Suprapubic skin (tissue), 3 donors: ENCODE results near the gene RALB.

ENCODE experiments used
- POLR2A ChIP-seq, 2 donors: fragments of 450-650 bp; IDR thresholded peaks; one replicate each; pipeline ENCODE4 v1.6.1; 2017; ENCODE audit warnings: antibody characterized with exemption in 2 of 2, mild to moderate bottlenecking in 2 of 2, moderate library complexity in 2 of 2
- TF ChIP-seq, protein P1 (sequence below), 2 donors: fragments of 200-600 bp in 1 of 2; fragments of 450-650 bp in 1 of 2; sonication (generic) in 1 of 2; IDR thresholded peaks; one replicate each; pipeline ENCODE4 v1.5.1; 2016 to 2019; ENCODE audit warnings: antibody characterized with exemption in 2 of 2, mild to moderate bottlenecking in 1 of 2, moderate library complexity in 1 of 2

DNA sequence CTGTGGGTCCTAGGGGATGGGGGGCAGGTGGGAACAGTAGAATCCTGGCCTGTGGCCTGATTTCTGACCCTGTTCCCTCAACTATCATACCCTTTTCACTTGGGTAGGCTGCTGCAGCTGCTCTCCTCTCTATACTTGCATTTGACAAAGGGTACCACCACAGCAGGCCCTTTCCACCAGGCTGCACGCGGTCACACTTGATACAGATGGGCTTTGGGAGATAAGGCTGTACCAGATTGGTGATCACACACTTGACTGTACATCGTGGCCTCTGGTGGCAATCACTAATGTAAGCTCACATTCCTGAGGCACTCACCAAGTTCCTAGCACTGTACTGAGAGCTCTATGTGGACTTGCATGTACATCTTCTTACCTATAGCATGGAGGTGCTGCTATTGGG is 1.6 kb upstream of the RALB start:
- TF ChIP-seq, protein P1, sequence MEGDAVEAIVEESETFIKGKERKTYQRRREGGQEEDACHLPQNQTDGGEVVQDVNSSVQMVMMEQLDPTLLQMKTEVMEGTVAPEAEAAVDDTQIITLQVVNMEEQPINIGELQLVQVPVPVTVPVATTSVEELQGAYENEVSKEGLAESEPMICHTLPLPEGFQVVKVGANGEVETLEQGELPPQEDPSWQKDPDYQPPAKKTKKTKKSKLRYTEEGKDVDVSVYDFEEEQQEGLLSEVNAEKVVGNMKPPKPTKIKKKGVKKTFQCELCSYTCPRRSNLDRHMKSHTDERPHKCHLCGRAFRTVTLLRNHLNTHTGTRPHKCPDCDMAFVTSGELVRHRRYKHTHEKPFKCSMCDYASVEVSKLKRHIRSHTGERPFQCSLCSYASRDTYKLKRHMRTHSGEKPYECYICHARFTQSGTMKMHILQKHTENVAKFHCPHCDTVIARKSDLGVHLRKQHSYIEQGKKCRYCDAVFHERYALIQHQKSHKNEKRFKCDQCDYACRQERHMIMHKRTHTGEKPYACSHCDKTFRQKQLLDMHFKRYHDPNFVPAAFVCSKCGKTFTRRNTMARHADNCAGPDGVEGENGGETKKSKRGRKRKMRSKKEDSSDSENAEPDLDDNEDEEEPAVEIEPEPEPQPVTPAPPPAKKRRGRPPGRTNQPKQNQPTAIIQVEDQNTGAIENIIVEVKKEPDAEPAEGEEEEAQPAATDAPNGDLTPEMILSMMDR (IDR thresholded peaks at IDR 0.05): no peak
- no peak for TF ChIP-seq POLR2A (IDR thresholded peaks at IDR 0.05)
